HG03039 (cell line): ENCODE measurements around the gene CCT5.

Experiments used
- ATAC-seq: cut with Tn5 transposase; IDR thresholded peaks from one replicate; pipeline ENCODE4 v1.9.1; 2021; ENCODE audit warnings: mild to moderate bottlenecking, moderate library complexity; ENCODE audit not compliant: unreplicated experiment

The CCT5 gene

GRCh38 chr5:10249948-10250805, at the start of gene CCT5:
Gene CCT5, plus strand, starts transcription at chr5:10250280. Its CDS starts 61 bp downstream, at chr5:10250341.
- peak; percentile 67 for ATAC-seq

GRCh38 chr5:10201223-10201868, 48.7 kb upstream of the CCT5 start:
- no peak for ATAC-seq

GRCh38 chr5:10202089-10202910, 47.8 kb upstream of the CCT5 start:
- ATAC-seq = no peak

DNA sequence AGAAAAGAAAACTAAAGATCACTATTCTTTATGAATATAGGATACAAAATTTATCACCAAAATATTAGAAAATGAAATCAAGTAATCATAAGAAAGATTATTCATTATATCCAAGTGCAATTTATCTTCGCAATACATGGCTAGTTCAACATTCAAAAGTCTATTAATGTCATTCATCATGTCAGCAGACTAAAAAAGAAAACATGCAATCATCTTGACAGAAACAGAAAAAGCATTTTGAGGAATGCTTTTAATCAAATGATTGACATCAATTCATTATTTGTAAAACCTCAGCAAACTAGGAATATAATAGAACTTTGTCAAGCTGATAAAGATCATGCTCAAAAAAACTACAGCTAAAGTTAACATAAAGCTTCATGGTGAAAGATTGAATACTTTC, 41.1 kb upstream of the CCT5 start:
- no peak for ATAC-seq

DNA sequence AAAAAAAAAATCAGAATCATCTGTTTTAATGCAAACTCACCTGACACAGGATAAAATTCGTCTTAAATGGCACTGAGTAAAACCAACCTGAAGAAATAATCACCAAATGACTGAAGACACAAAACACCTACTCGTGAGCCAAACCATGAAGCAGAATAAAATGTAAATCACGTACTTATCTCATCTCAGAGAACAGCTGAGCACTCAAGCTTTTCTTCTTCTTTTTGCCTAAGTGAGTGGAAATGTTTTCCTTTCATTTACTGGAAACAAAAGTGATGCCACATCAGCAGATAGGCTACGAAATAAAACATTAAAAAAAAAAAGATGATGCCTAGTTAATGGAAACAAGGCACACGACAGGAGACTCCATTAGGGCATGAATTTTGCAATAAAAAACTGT, 36.8 kb upstream of the CCT5 start:
- no peak for ATAC-seq

DNA sequence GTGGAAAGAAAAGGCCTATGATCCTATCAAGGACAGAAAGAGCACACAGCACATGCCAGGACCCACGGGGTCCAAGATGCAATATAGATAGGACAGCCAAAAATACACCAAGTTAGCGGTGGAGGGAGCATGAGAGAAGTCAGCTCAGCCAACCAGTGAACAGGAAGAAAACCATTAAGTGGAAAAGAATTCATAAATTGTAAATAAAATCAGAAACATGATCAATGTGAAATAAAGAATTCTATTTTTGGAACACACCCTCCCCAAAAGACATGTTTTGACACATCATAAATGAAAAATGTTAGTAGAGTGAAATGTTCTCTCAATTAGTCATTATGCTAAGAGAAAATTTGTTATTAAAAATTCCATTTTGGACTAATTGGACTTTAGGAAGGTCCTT, 36.0 kb upstream of the CCT5 start:
- ATAC-seq = no peak

DNA sequence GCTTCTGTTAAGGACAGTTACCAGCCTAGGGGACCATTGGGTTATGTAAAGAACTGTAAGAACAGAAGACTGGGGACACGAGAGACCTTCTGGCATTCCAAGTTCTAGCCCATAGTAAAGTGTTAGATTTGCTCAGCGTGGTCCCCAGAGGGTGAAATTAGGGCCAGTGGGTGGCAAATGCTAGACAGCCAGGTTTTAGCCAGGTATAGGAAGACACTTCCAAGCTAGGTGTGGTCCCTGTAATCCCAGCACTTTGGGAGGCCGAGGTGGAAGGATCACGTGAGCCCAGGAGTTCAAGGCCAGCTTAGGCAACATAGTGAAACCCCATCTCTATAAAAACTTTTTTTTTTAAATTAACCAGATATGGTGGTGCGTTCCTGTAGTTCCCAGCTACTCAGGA, 34.7 kb upstream of the CCT5 start:
- ATAC-seq = no peak

DNA sequence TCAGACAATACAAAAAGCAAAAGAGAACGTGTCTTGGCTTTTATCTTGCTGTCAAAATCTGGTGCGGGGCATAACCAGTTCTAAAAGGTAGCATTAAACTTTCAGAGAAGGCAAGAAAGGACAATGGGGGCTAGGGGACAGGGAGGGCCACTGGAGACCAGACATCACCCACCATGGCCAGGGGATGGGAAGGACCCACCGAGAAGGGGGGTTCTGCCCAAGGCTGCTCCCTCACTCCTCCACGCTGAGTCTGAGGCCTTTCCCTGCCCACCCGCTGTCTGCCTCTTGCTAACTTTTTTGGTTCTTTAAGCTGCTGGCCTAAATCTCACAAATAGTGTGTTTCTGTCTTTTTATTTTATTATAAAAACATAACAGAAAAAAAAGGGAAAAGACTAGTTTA, 34.0 kb upstream of the CCT5 start:
- no peak for ATAC-seq

GRCh38 chr5:10218658-10219057, 31.4 kb upstream of the CCT5 start:
- no peak for ATAC-seq

- no peak for ATAC-seq
Measured at GRCh38 chr5:10219068-10219467, 31.0 kb upstream of the CCT5 start.

GRCh38 chr5:10220248-10220647, 29.8 kb upstream of the CCT5 start:
- ATAC-seq = no peak

GRCh38 chr5:10222326-10222725, 27.8 kb upstream of the CCT5 start:
- no peak for ATAC-seq

GRCh38 chr5:10227379-10227778, 22.7 kb upstream of the CCT5 start:
- ATAC-seq = no peak

GRCh38 chr5:10228288-10228687, 21.8 kb upstream of the CCT5 start:
- no peak for ATAC-seq

GRCh38 chr5:10229306-10230048, 20.6 kb upstream of the CCT5 start:
- ATAC-seq = no peak

GRCh38 chr5:10232386-10232785, 17.7 kb upstream of the CCT5 start:
- ATAC-seq = no peak

DNA sequence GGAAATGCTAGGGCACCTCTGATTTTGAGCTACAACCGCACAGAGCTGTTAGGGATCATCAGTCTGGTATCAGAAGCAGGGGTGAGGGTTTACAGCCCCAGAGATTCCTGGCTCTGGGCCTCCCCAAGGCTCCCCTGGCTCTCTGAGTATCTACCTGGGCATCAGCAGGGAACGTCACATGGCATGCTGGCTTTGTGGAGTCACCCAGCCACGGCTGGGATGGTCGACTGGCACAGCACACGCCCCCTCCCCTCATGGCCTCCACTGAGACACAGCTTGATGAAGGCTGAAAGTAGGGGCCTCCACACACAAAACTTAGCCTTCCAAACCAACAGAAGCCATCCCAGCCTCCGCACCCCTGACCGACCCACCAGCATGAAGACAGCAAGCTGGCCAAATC, 17.1 kb upstream of the CCT5 start:
- no peak for ATAC-seq

DNA sequence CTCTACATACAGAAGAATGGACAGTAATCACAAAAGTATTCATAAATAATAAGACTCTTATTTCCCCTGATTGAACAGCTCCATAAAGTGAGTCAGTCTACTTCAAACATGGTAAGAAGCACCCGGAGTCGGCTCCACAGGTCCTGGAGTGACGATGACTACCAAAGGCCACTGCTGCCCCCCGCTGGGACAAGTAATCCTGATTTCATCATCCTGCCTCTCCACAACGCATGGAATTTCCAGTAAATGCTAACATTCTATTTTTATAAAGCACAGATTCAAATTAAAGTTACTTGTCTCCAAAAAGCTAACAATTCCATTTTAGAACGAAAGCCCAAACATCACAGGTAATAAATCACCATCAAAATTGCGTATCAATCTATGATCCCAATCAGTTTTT, 16.6 kb upstream of the CCT5 start:
- ATAC-seq = no peak

- ATAC-seq = no peak
Measured at GRCh38 chr5:10235350-10235749, 14.7 kb upstream of the CCT5 start.

DNA sequence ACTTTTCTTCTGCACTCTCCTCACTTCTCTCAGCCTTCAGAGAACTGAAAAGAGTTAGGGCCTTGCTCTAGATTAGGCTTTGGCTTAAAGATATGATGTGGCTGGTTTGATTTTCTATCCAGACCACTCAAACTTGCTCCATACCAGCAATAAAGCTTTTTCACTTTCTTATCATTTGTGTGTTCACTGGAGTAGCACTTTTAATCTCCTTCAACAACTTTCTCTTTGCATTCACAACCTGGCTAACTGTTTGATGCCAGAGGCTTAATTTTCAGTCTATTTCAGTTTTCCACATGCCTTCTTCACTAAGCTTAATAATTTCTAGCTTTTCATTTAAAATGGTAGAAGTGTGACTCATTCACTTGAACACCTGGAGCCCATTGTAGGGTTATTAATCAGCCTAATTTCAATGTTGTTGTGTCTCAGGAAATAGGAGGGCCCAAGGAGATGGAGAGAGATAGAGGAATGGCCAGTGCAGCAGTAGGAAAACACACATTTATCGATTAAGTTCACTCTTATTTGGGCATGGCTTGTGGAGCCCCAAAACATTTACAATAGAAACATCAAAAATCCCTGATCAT, 6.3 kb upstream of the CCT5 start:
- ATAC-seq = no peak
